Right lobe of liver (tissue), 4 donors: ENCODE results near the gene CNIH3.
"Not testable (repeated sequence)": the region's sequence is repeated elsewhere in the genome, so short reads cannot be mapped to it uniquely, and the experiment has no call there.

ENCODE experiments used
- POLR2A ChIP-seq: fragments of 450-650 bp; IDR thresholded peaks from one replicate; pipeline ENCODE4 v1.6.1; 2017; ENCODE audit warnings: antibody characterized with exemption, mild to moderate bottlenecking
- TF ChIP-seq, protein P1 (sequence below), 4 donors: fragments of 200-600 bp in 3 of 4; fragments of 450-650 bp in 1 of 4; IDR thresholded peaks; one replicate each; pipeline versions ENCODE4 v1.5.1 to v1.8.0; 2016 to 2022; ENCODE audit warnings: antibody characterized with exemption in 4 of 4, mild to moderate bottlenecking in 2 of 4
- donor health status: DM: no; HTN: no; CAD: no.
- donor health status: DM: no; HTN: no; CAD: no.
- donor health status: DM: no; HTN: yes; CAD: no.

DNA sequence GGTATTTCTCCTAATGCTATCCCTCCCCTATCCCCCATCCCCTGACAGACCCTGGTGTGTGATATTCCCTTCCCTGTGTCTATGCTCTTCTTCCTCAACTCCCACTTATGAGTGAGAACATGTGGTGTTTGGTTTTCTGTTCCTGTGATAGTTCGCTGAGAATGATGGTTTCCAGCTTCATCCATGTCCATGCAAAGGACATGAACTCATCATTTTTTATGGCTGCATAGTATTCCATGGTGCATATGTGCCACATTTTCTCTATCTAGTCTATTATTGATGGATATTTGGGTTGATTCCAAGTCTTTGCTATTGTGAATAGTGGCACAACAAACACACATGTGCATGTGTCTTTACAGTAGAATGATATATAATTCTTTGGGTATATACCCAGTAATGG is 49.6 kb upstream of the CNIH3 start:
- TF ChIP-seq, protein P1, sequence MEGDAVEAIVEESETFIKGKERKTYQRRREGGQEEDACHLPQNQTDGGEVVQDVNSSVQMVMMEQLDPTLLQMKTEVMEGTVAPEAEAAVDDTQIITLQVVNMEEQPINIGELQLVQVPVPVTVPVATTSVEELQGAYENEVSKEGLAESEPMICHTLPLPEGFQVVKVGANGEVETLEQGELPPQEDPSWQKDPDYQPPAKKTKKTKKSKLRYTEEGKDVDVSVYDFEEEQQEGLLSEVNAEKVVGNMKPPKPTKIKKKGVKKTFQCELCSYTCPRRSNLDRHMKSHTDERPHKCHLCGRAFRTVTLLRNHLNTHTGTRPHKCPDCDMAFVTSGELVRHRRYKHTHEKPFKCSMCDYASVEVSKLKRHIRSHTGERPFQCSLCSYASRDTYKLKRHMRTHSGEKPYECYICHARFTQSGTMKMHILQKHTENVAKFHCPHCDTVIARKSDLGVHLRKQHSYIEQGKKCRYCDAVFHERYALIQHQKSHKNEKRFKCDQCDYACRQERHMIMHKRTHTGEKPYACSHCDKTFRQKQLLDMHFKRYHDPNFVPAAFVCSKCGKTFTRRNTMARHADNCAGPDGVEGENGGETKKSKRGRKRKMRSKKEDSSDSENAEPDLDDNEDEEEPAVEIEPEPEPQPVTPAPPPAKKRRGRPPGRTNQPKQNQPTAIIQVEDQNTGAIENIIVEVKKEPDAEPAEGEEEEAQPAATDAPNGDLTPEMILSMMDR (IDR thresholded peaks at IDR 0.05), result not testable (repeated sequence)
- TF ChIP-seq POLR2A, result not testable (repeated sequence)
